Subcutaneous adipose tissue (tissue), 4 donors: ENCODE results near the gene CHRNA4. TPM values are rescaled to one million over a fixed set of nuclear protein-coding genes. Genes with fewer than 3 reads are reported as not detected.

ENCODE experiments used
- CTCF ChIP-seq: fragments of 450-650 bp; IDR thresholded peaks from one replicate; pipeline ENCODE4 v1.5.1; 2016; ENCODE audit warnings: low read depth, mild to moderate bottlenecking, control low read depth, antibody characterized with exemption, moderate library complexity
- total RNA-seq, 4 donors: library from RNA; depleted of rRNA; stranded (reverse); fragments of >200 nt; gene quantifications; one replicate each; pipeline ENCODE4 v1.1.0, GENCODE V29; 2016

Gene CHRNA4
- total RNA-seq, 4 donors from 2014 or later, result not detected

GRCh38 chr20:63387393-63387792 lies 26.2 kb upstream of the CHRNA4 start:
- TF ChIP-seq CTCF, result no peak

GRCh38 chr20:63386491-63386890 lies 25.3 kb upstream of the CHRNA4 start:
- TF ChIP-seq CTCF, result no peak

DNA sequence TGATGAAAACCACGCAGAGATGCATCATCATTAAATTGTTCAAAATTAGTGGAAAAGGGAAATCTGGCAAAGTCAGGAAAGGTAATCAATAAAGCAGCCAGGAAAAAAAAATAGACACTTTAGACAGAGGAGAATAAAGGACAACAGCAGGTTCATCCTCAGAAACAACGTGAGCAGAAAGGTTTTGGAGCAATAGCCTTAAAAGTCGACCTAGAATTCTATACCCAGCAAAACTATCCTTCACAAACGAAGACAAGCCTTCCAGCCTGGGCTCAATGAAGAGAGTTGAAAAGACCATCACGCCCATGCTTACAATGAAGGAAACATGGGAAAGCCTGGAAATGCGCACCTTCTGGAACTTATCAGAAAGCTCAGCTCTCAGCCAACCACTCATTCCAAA lies 24.7 kb upstream of the CHRNA4 start:
- no peak for TF ChIP-seq CTCF

DNA sequence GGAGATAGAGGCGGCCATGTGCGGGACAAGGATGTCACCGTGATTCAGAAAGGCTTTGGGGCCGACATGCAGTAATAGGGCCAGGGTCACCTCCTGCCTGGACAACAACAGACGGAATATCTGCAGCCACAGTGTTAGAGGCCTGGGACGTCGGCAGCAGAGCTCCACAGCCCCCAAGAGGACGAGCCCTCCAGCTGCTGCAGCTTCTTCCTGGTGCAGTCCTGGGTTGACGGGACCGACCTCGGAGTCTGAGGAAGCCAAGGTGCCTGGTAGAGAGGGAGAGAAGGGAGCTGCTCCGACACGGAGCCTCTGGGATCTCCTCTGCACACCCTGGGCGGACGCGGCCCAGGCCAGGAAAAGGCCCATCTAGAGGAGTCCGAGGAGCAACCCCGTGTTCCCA lies 23.2 kb upstream of the CHRNA4 start:
- TF ChIP-seq CTCF, result no peak

- TF ChIP-seq CTCF, result no peak
These were observed 22.4 kb upstream of the CHRNA4 start for GRCh38 chr20:63383556-63383955.

DNA sequence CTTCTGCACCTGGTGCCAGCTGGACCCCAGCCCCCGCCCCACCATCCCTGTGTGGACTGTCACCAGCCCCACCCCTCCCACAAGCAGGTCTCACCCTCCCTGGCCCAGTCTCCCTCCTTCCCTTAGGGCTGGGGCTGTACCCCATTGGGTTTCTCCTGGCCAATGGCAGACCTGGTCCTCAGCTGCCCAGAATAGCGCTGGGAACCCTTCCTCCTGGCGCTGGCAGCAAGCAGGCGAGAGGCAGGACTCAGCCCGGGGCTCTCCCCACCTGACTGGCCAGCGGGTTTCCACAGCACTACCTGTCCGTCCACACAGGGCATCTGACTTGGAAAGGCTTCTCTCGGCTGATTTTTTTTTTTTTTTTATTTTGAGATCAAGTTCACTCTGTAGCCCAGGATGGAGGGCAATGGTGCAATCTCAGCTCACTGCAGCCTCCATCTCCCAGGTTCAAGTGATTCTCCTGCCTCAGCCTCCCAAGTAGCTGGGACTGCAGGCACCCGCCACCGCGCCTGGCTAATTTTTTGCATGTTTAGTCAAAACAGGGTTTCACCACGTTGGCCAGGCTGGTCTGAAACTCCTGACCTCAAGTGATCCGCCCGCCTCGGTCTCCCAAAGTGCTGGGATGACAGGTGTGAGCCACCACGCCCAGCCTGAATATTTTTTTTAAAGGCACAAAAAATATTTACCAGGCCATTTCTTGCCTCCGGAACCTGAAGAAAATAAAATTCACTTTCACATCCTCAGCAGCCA lies 21.6 kb upstream of the CHRNA4 start:
- TF ChIP-seq CTCF, result no peak

- TF ChIP-seq CTCF, result no peak
These were observed 20.8 kb upstream of the CHRNA4 start for GRCh38 chr20:63381781-63382431.
